ENCODE results near the gene ETFB. TPM values are rescaled to one million over a fixed set of nuclear protein-coding genes. Genes with fewer than 3 reads are reported as not detected.

The ETFB gene
- total and polyA plus RNA-seq, 2 experiments from 2014 or later: 84.3 to 146 TPM

DNA sequence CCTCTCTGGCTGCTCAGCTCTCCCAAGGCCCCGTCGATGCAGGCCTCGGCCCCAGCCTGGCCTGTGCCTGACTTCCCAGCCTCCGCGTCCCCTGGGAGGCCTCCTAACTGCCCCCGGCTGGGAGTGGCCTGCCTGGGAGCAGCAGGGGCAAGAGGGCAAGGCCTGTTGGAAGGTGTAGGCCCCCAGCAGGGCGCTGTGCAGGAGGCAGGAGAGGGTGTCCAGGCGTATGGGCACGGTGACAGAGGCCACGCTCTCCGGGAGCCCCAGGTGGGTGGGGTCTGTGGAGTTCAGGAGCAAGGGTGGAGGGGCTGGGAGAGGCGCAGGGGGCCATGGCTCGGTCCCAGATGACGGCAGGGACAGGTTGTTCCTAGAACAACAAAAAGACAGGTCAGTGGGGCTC, 23.0 kb upstream of the ETFB start:
- Histone ChIP-seq H3K79me2 (ENCODE audit: insufficient read depth) (no peaks in the 10 kb centered on the region), H3K36me3 (ENCODE audit: low read depth) (no peaks in the 10 kb centered on the region), H2AFZ (no peak overlapping the region), H3K9me2 (ENCODE audit: insufficient read depth) (no peaks in the 10 kb centered on the region), H4K20me1 (ENCODE audit: insufficient read depth) (no peaks in the 10 kb centered on the region), H3K9ac (no peak overlapping the region), H3K27me3 (replicated peaks; ENCODE audit: insufficient read depth) (no peaks in the 10 kb centered on the region), H3K4me1 (ENCODE audit: insufficient read depth) (no peaks in the 10 kb centered on the region), H3K9me3 (ENCODE audit: low read depth) (no peaks in the 10 kb centered on the region), H3K4me3 (no peak overlapping the region), H3F3A (ENCODE audit: insufficient read depth) (no peaks in the 10 kb centered on the region), H3K4me2 (ENCODE audit: unreplicated experiment) (no peak overlapping the region), H3K27ac (no peak overlapping the region)
- no peak for DNase-seq
- in situ Hi-C loops (cut with MboI): no loop called here
- no peak for TF ChIP-seq EZH2phosphoT487 (IDR thresholded peaks at IDR 0.05; ENCODE audit: insufficient read depth, low read depth)
- TF ChIP-seq EZH2 (IDR thresholded peaks at IDR 0.05; ENCODE audit: insufficient read depth, poor library complexity, severe bottlenecking): no peak
- 70 to 73% methylated on average over 12 to 13 of the region's 14 CpGs for WGBS, 2 experiments (ENCODE audit: low coverage in 1 of 2, low lambda C conversion rate in 2 of 2, missing lambda C conversion rate in 2 of 2)

DNA sequence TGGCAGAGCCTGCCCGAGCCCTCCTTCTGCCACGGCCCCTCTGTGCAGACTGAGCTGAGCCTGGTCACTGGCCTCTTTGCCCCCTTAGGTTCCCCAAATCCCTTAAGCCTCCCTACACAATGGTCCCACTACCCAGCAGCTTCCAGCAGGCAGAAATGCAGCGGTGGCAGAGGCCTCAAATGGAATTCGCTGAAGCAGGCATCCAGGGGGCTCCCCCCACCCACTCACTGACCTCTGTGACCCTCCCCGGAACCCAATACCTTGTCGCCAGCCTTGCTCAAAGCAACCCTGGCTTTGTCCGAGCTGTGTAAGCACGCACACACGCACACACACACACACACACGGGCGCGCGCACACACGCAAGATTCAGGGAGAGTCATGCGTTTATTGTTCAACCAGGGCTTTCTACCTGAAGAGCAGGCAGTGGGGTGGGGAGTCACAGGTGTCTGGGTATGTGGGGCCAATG, 21.8 kb upstream of the ETFB start, which contains the start of gene LIM2:
LIM2 (minus strand) TSS at position 51 of the 466 bp plus-strand sequence. CDS start 531 bp downstream, outside the sequence.
- no peak for TF ChIP-seq EZH2 (IDR thresholded peaks at IDR 0.05; ENCODE audit: insufficient read depth, poor library complexity, severe bottlenecking)
- no peak for TF ChIP-seq EZH2phosphoT487 (IDR thresholded peaks at IDR 0.05; ENCODE audit: insufficient read depth, low read depth)
- Histone ChIP-seq H3K4me1 (ENCODE audit: insufficient read depth) (no peaks in the 10 kb centered on the region), H3K9me2 (ENCODE audit: insufficient read depth) (no peaks in the 10 kb centered on the region), H3K36me3 (ENCODE audit: low read depth) (no peaks in the 10 kb centered on the region), H2AFZ (no peak within 1 kb of the TSS), H3K79me2 (ENCODE audit: insufficient read depth) (no peaks in the 10 kb centered on the region), H3K27ac (no peak within 1 kb of the TSS), H3F3A (ENCODE audit: insufficient read depth) (no peaks in the 10 kb centered on the region), H3K4me2 (ENCODE audit: unreplicated experiment) (no peak within 1 kb of the TSS), H3K9me3 (ENCODE audit: low read depth) (no peaks in the 10 kb centered on the region), H3K4me3 (no peak within 1 kb of the TSS), H4K20me1 (ENCODE audit: insufficient read depth) (no peaks in the 10 kb centered on the region), H3K9ac (no peak within 1 kb of the TSS), H3K27me3 (replicated peaks; ENCODE audit: insufficient read depth) (no peaks in the 10 kb centered on the region)
- WGBS, 2 experiments (ENCODE audit: low coverage in 1 of 2, low lambda C conversion rate in 2 of 2, missing lambda C conversion rate in 2 of 2): 82 to 83% methylated on average over 15 of the region's 15 CpGs
- DNase-seq: no peak
- in situ Hi-C loops (cut with MboI): no loop called here

DNA sequence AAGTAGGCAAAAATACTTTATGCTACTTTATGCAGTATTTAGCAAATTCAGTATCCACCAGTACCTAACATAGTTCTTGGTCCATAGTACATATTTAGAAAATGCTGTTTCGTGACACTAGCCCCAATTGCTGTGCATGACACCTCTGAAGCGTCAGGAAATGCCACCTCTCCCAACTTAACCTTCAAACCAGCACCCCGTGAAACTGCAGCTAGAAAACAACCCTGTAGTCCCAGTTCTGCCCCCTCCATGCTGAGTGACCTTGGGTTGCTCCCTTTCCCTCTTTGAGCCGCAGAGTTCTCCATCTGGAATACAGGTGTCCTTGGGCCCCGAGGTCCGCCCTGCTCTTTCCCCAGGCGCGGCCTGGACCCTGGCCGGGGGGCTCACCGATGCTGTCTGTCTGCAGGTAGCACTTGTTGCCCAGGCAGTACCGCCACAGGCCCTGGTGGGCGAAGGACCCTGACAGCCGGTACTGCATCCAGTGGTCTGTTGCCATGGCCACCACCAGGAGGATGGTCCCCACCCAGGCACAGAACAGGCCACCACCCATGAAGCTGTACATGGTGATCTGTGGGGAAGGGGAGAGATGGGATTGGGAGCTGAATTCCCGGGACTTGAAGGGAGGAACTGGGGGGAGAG, 20.8 kb upstream of the ETFB start:
- no peak overlapping the region for H3K27ac ChIP-seq
- no peak overlapping the region for H3K4me3 ChIP-seq
- no peaks in the 10 kb centered on the region for H3F3A ChIP-seq (ENCODE audit: insufficient read depth)
- no peak overlapping the region for H3K4me2 ChIP-seq (ENCODE audit: unreplicated experiment)
- H3K79me2 ChIP-seq (ENCODE audit: insufficient read depth): no peaks in the 10 kb centered on the region
- H4K20me1 ChIP-seq (ENCODE audit: insufficient read depth): no peaks in the 10 kb centered on the region
- WGBS, 2 experiments (ENCODE audit: low coverage in 1 of 2, low lambda C conversion rate in 2 of 2, missing lambda C conversion rate in 2 of 2): 62 to 68% methylated on average over 12 to 14 of the region's 14 CpGs
- H3K4me1 ChIP-seq (ENCODE audit: insufficient read depth): no peaks in the 10 kb centered on the region
- no peak overlapping the region for H2AFZ ChIP-seq
- no peaks in the 10 kb centered on the region for H3K36me3 ChIP-seq (ENCODE audit: low read depth)
- in situ Hi-C loops (cut with MboI): no loop called here
- TF ChIP-seq EZH2 (IDR thresholded peaks at IDR 0.05; ENCODE audit: insufficient read depth, poor library complexity, severe bottlenecking): no peak
- no peak for TF ChIP-seq EZH2phosphoT487 (IDR thresholded peaks at IDR 0.05; ENCODE audit: insufficient read depth, low read depth)
- no peaks in the 10 kb centered on the region for H3K9me3 ChIP-seq (ENCODE audit: low read depth)
- H3K9me2 ChIP-seq (ENCODE audit: insufficient read depth): no peaks in the 10 kb centered on the region
- H3K9ac ChIP-seq: no peak overlapping the region
- H3K27me3 ChIP-seq (replicated peaks; ENCODE audit: insufficient read depth): no peaks in the 10 kb centered on the region
- DNase-seq: no peak

DNA sequence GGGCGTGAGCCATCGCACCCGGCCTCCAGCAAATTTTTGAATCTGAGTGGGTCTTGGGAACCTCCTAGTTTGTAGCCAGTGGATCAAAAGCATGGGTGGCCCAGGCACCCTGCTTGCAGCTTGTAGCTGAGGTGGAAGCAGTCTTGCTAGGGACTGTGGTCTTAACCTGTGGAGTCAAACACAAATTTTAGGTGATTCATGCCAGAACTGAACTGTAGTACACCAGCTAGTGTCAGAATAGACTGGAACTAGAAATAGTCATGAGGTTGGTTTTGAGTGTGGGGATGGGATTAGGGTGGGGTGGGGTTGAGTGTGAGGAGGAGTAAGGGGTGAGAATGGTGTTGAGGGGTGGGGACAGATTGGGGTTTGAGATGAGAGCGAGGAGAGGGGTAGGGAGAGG, 15.8 kb upstream of the ETFB start:
- 79 to 94% methylated on average over 3 to 4 of the region's 4 CpGs for WGBS, 2 experiments (ENCODE audit: low coverage in 1 of 2, low lambda C conversion rate in 2 of 2, missing lambda C conversion rate in 2 of 2)
- Histone ChIP-seq H3K4me2 (ENCODE audit: unreplicated experiment) (no peak overlapping the region), H3K4me1 (ENCODE audit: insufficient read depth) (no peaks in the 10 kb centered on the region), H3K27ac (no peak overlapping the region), H3K27me3 (replicated peaks; ENCODE audit: insufficient read depth) (no peaks in the 10 kb centered on the region), H3K4me3 (no peak overlapping the region), H3K36me3 (ENCODE audit: low read depth) (no peaks in the 10 kb centered on the region), H3K79me2 (ENCODE audit: insufficient read depth) (no peaks in the 10 kb centered on the region), H3K9me3 (ENCODE audit: low read depth) (no peaks in the 10 kb centered on the region), H2AFZ (no peak overlapping the region), H4K20me1 (ENCODE audit: insufficient read depth) (no peaks in the 10 kb centered on the region), H3K9ac (no peak overlapping the region), H3K9me2 (ENCODE audit: insufficient read depth) (no peaks in the 10 kb centered on the region), H3F3A (ENCODE audit: insufficient read depth) (no peaks in the 10 kb centered on the region)
- in situ Hi-C loops (cut with MboI): no loop called here
- no peak for DNase-seq
- TF ChIP-seq EZH2phosphoT487 (IDR thresholded peaks at IDR 0.05; ENCODE audit: insufficient read depth, low read depth) (no peak), EZH2 (IDR thresholded peaks at IDR 0.05; ENCODE audit: insufficient read depth, poor library complexity, severe bottlenecking) (no peak)

Data from GM23248 (cell line).